GM19397 (cell line): ENCODE data around the gene CDC25A.
"Not testable (repeated sequence)": the region's sequence is repeated elsewhere in the genome, so short reads cannot be mapped to it uniquely, and the experiment has no call there.

Experiments used
- ATAC-seq: cut with Tn5 transposase; IDR thresholded peaks from one replicate; pipeline ENCODE4 v1.9.1; 2021; ENCODE audit warnings: mild to moderate bottlenecking, moderate library complexity; ENCODE audit not compliant: unreplicated experiment

Gene CDC25A

GRCh38 chr3:48188266-48189201, at the start of gene CDC25A:
Gene CDC25A (minus strand): TSS chr3:48188417. CDS start chr3:48187947, 470 bp downstream.
- ATAC-seq, result peak; percentile 85

GRCh38 chr3:48236531-48236930, 48.3 kb upstream of the CDC25A start:
- no peak for ATAC-seq

GRCh38 chr3:48233542-48233941, 45.3 kb upstream of the CDC25A start:
- no peak for ATAC-seq

GRCh38 chr3:48232734-48233133, 44.5 kb upstream of the CDC25A start:
- ATAC-seq, result peak; percentile 57

GRCh38 chr3:48232232-48232631, 44.0 kb upstream of the CDC25A start:
- no peak for ATAC-seq

GRCh38 chr3:48226939-48227338, 38.7 kb upstream of the CDC25A start:
- ATAC-seq, result no peak

GRCh38 chr3:48225587-48225986, 37.4 kb upstream of the CDC25A start:
- no peak for ATAC-seq

GRCh38 chr3:48222616-48223513, 34.6 kb upstream of the CDC25A start, which contains the start of gene CAMP:
Gene CAMP (plus strand): TSS chr3:48223495. CDS start chr3:48223512, 17 bp downstream.
- peak; percentile 60 for ATAC-seq

GRCh38 chr3:48220746-48221145, 32.5 kb upstream of the CDC25A start:
- no peak for ATAC-seq

- ATAC-seq, result no peak
These were observed 31.3 kb upstream of the CDC25A start for GRCh38 chr3:48219543-48219942.

GRCh38 chr3:48218537-48218936, 30.3 kb upstream of the CDC25A start:
- ATAC-seq, result no peak

GRCh38 chr3:48217449-48217848, 29.2 kb upstream of the CDC25A start:
- no peak for ATAC-seq

GRCh38 chr3:48215876-48216275, 27.7 kb upstream of the CDC25A start:
- ATAC-seq, result no peak

- no peak for ATAC-seq
These were observed 27.2 kb upstream of the CDC25A start for GRCh38 chr3:48215466-48215865.

- ATAC-seq, result no peak
These were observed 26.8 kb upstream of the CDC25A start for GRCh38 chr3:48215019-48215418.

GRCh38 chr3:48214225-48214624, 26.0 kb upstream of the CDC25A start:
- no peak for ATAC-seq

GRCh38 chr3:48211776-48212175, 23.6 kb upstream of the CDC25A start:
- not testable (repeated sequence) for ATAC-seq

GRCh38 chr3:48210534-48210933, 22.3 kb upstream of the CDC25A start:
- ATAC-seq, result not testable (repeated sequence)

- no peak for ATAC-seq
These were observed 21.2 kb upstream of the CDC25A start for GRCh38 chr3:48209445-48209844.

GRCh38 chr3:48208076-48208475, 19.9 kb upstream of the CDC25A start:
- ATAC-seq, result no peak

- no peak for ATAC-seq
These were observed 14.4 kb upstream of the CDC25A start for GRCh38 chr3:48202632-48203031.
